HCT116 (cell line): ENCODE data around the gene DENND5B. TPM values are rescaled to one million over a fixed set of nuclear protein-coding genes. Genes with fewer than 3 reads are reported as not detected.

Experiments used
- ATAC-seq: fragments of 200-7000 bp; cut with Tn5 transposase; 2 replicates; pipeline ENCODE4 v1.9.1; 2020; ENCODE audit warnings: mild to moderate bottlenecking, moderate library complexity
- BruUV-seq: library from RNA; stranded (reverse); fragments of 400-500 nt; replicated peaks from 2 replicates; lab custom pipeline; 2021; lab: Mats Ljungman, UMichigan
- CTCF ChIA-PET: fragments of 300-600 bp; sonication (Branson Sonifier 250); formaldehyde crosslinking; loops from one replicate; lab custom pipeline; 2021; ENCODE audit warnings: antibody characterized with exemption; lab: Charles Lee
- POLR2A ChIA-PET: fragments of 300-600, 350-600 bp; sonication (Branson Sonifier 250); formaldehyde crosslinking; loops from one replicate; lab custom pipeline; 2021; ENCODE audit warnings: antibody characterized with exemption; lab: Charles Lee
- RAD21 ChIA-PET, 2 experiments: fragments of 300-600 bp; sonication (Branson Sonifier 250); formaldehyde crosslinking; loops; one replicate each; lab custom pipeline; 2023; ENCODE audit warnings: low total read pairs in 2 of 2; ENCODE audit not compliant: uncharacterized antibody in 2 of 2, unreplicated experiment in 2 of 2, low non-redundant PET in 1 of 2; lab: Charles Lee
- DNase-seq: peaks from one replicate; pipeline ENCODE4 v3.0.0-alpha.2; 2010; ENCODE audit warnings: low read depth, low spot score
- H2AFZ ChIP-seq: fragments of 200-600 bp; shearing (Covaris generic), sonication (generic); 2 replicates; pipeline ENCODE4 v1.6.1; 2017; ENCODE audit warnings: low read depth, mixed run types, mixed read lengths, antibody characterized with exemption, low read length; ENCODE audit not compliant: poor library complexity, severe bottlenecking
- H3K27ac ChIP-seq: 2 replicates; pipeline ENCODE4 v1.5.1; 2012; ENCODE audit warnings: low read depth, low read length
- H3K27me3 ChIP-seq: fragments of 200-600 bp; sonication (generic); 2 replicates; pipeline ENCODE4 v1.6.1; 2016; ENCODE audit warnings: mixed run types, low read length, mixed read lengths; ENCODE audit not compliant: insufficient read depth
- H3K36me3 ChIP-seq, 2 experiments: fragments of 200-500 bp in 1 of 2; fragments of 200-600 bp in 1 of 2; sonication (Bioruptor generic) in 1 of 2; sonication (generic) in 1 of 2; 2 replicates each; pipeline versions ENCODE4 v1.5.1 to v1.6.1; 2014 to 2016; ENCODE audit warnings: low read length in 2 of 2, inconsistent platforms in 1 of 2, mixed read lengths in 1 of 2, mixed run types in 1 of 2; ENCODE audit not compliant: insufficient read depth in 2 of 2, control insufficient read depth in 1 of 2
- H3K4me1 ChIP-seq, 2 experiments: fragments of 200-600 bp in 1 of 2; sonication (generic) in 1 of 2; 2 replicates each; pipeline versions ENCODE4 v1.5.1 to v1.6.1; 2012 to 2017; ENCODE audit warnings: low read length in 2 of 2, inconsistent platforms in 1 of 2, mild to moderate bottlenecking in 1 of 2, mixed read lengths in 1 of 2, mixed run types in 1 of 2, moderate library complexity in 1 of 2; ENCODE audit not compliant: insufficient read depth in 2 of 2, control insufficient read depth in 1 of 2
- H3K4me2 ChIP-seq: fragments of 200-600 bp; sonication (generic); 2 replicates; pipeline ENCODE4 v1.6.1; 2017; ENCODE audit warnings: mixed run types, low read length, mixed read lengths
- H3K4me3 ChIP-seq, 2 experiments: fragments of 200-600 bp in 1 of 2; sonication (generic) in 1 of 2; replicated peaks in 1 of 2; 2 replicates each; pipeline ENCODE4 v1.5.1; 2011 to 2016; ENCODE audit warnings: low read length in 2 of 2, control low read depth in 1 of 2, low read depth in 1 of 2, mild to moderate bottlenecking in 1 of 2, mixed read lengths in 1 of 2, mixed run types in 1 of 2
- H3K79me2 ChIP-seq: fragments of 200-600 bp; sonication (generic); 2 replicates; pipeline ENCODE4 v1.6.1; 2017; ENCODE audit warnings: mild to moderate bottlenecking, mixed run types, low read length, moderate library complexity, mixed read lengths; ENCODE audit not compliant: insufficient read depth
- H3K9ac ChIP-seq: fragments of 200-600 bp; sonication (generic); 2 replicates; pipeline ENCODE4 v1.6.1; 2016; ENCODE audit warnings: low read length, mixed read lengths
- H3K9me2 ChIP-seq: fragments of 200-600 bp; sonication (generic), shearing (Covaris generic); 2 replicates; pipeline ENCODE4 v1.6.1; 2017; ENCODE audit warnings: mixed run types, mild to moderate bottlenecking, moderate library complexity; ENCODE audit not compliant: insufficient read depth
- H3K9me3 ChIP-seq, 2 experiments: fragments of 200-500 bp in 1 of 2; fragments of 200-600 bp in 1 of 2; sonication (Bioruptor generic) in 1 of 2; sonication (generic) in 1 of 2; 2 replicates each; pipeline ENCODE4 v1.6.1; 2014 to 2017; ENCODE audit warnings: low read length in 2 of 2, mixed read lengths in 2 of 2, inconsistent platforms in 1 of 2, low read depth in 1 of 2, mild to moderate bottlenecking in 1 of 2, mixed run types in 1 of 2, moderate library complexity in 1 of 2; ENCODE audit not compliant: control insufficient read depth in 1 of 2, insufficient read depth in 1 of 2
- H4K20me1 ChIP-seq: fragments of 200-600 bp; sonication (generic), shearing (Covaris generic); 2 replicates; pipeline ENCODE4 v1.6.1; 2017; ENCODE audit warnings: mixed run types, mild to moderate bottlenecking, moderate library complexity; ENCODE audit not compliant: insufficient read depth
- CBX3 ChIP-seq: IDR thresholded peaks from 2 replicates; pipeline ENCODE4 v1.6.1; 2012; ENCODE audit warnings: low read depth
- EGR1 ChIP-seq: IDR thresholded peaks from 2 replicates; pipeline ENCODE4 v1.6.1; 2012; ENCODE audit warnings: low read depth
- ELF1 ChIP-seq: IDR thresholded peaks from 2 replicates; pipeline ENCODE4 v1.6.1; 2012; ENCODE audit warnings: low read depth, borderline replicate concordance
- EZH2 ChIP-seq: fragments of 200-600 bp; sonication (generic); IDR thresholded peaks from 2 replicates; pipeline ENCODE4 v1.6.1; 2017; ENCODE audit warnings: antibody characterized with exemption, mixed run types
- JUND ChIP-seq: IDR thresholded peaks from 2 replicates; pipeline ENCODE4 v1.6.1; 2012
- POLR2AphosphoS5 ChIP-seq: IDR thresholded peaks from 2 replicates; pipeline ENCODE4 v1.6.1; 2011; ENCODE audit warnings: mild to moderate bottlenecking, low read depth, low read length, moderate library complexity
- SIN3A ChIP-seq: IDR thresholded peaks from 2 replicates; pipeline ENCODE4 v1.6.1; 2012; ENCODE audit warnings: low read depth
- SP1 ChIP-seq: IDR thresholded peaks from 2 replicates; pipeline ENCODE4 v1.6.1; 2012; ENCODE audit warnings: low read depth
- YY1 ChIP-seq: IDR thresholded peaks from 2 replicates; pipeline ENCODE4 v1.6.1; 2011; ENCODE audit warnings: low read length, low read depth, moderate library complexity, mild to moderate bottlenecking; ENCODE audit not compliant: insufficient replicate concordance; ENCODE audit errors: extremely low read depth
- ZNF274 ChIP-seq: fragments of 200-500 bp; sonication (Bioruptor generic); IDR thresholded peaks from 2 replicates; pipeline ENCODE4 v1.6.1; 2014; ENCODE audit warnings: mild to moderate bottlenecking, low read depth, low read length, inconsistent platforms
- intact Hi-C: fragments of 100-400 bp; cut with micrococcal nuclease; formaldehyde crosslinking; loops from 2 replicates; pipeline ENCODE4 v1.10.0; 2022
- total RNA-seq: library from RNA; stranded (reverse); gene quantifications from one replicate; pipeline ENCODE4 v1.2.1, GENCODE V29; 2021; ENCODE audit not compliant: unreplicated experiment
- TF ChIP-seq, protein P1 (sequence below): IDR thresholded peaks from 2 replicates; pipeline ENCODE4 v1.6.1; 2012; ENCODE audit warnings: low read depth
- TF ChIP-seq, protein P2 (sequence below): IDR thresholded peaks from 2 replicates; pipeline ENCODE4 v1.6.1; 2012

The DENND5B gene
- total RNA-seq, 1 experiment from 2014 or later: 19.2 TPM

- BruUV-seq: no TSS peak
- H3K27ac ChIP-seq: no peak overlapping the region
- no peaks in the 10 kb centered on the region for H3K36me3 ChIP-seq
- ChIA-PET RAD21 (no interaction called here), CTCF (no interaction called here), POLR2A (interaction anchor here (0.7 kb wide), 1 partner anchor 107 kb away, joined by 3 read pairs; no protein-coding TSS in a partner anchor)
- H3K9ac ChIP-seq: no peak overlapping the region
- H4K20me1 ChIP-seq: no peaks in the 10 kb centered on the region
- H3K79me2 ChIP-seq: no peaks in the 10 kb centered on the region
- no peak overlapping the region for H2AFZ ChIP-seq
- H3K4me1 ChIP-seq: peaks cover 0 to 4% of the 10 kb centered on the region in 2 experiments; a peak in 1 of 4 replicates
- ATAC-seq (no peak), DNase-seq (no peak)
- H3K9me2 ChIP-seq: no peaks in the 10 kb centered on the region
- intact Hi-C loops: no loop called here
- no peak overlapping the region for H3K4me2 ChIP-seq
- H3K9me3 ChIP-seq: no peaks in the 10 kb centered on the region
- no peaks in the 10 kb centered on the region for H3K27me3 ChIP-seq
- no peak overlapping the region for H3K4me3 ChIP-seq
- TF ChIP-seq ZNF274: no peak
Measured at GRCh38 chr12:31626270-31626995, 35.5 kb upstream of the DENND5B start.

- Histone ChIP-seq H3K4me3 (no peak overlapping the region), H3K27ac (no peak overlapping the region), H4K20me1 (no peaks in the 10 kb centered on the region), H3K4me1 (no peaks in the 10 kb centered on the region), H3K9ac (no peak overlapping the region), H3K79me2 (no peaks in the 10 kb centered on the region), H3K9me2 (no peaks in the 10 kb centered on the region)
- DNase-seq (no peak), ATAC-seq (no peak)
- ChIA-PET RAD21 (no interaction called here), CTCF (no interaction called here)
- TF ChIP-seq ELF1 (no peak), YY1 (no peak), EGR1 (no peak), JUND (no peak), SP1 (no peak), EZH2 (no peak), CBX3 (no peak), SIN3A (no peak), POLR2AphosphoS5 (no peak)
- TF ChIP-seq, protein P1, sequence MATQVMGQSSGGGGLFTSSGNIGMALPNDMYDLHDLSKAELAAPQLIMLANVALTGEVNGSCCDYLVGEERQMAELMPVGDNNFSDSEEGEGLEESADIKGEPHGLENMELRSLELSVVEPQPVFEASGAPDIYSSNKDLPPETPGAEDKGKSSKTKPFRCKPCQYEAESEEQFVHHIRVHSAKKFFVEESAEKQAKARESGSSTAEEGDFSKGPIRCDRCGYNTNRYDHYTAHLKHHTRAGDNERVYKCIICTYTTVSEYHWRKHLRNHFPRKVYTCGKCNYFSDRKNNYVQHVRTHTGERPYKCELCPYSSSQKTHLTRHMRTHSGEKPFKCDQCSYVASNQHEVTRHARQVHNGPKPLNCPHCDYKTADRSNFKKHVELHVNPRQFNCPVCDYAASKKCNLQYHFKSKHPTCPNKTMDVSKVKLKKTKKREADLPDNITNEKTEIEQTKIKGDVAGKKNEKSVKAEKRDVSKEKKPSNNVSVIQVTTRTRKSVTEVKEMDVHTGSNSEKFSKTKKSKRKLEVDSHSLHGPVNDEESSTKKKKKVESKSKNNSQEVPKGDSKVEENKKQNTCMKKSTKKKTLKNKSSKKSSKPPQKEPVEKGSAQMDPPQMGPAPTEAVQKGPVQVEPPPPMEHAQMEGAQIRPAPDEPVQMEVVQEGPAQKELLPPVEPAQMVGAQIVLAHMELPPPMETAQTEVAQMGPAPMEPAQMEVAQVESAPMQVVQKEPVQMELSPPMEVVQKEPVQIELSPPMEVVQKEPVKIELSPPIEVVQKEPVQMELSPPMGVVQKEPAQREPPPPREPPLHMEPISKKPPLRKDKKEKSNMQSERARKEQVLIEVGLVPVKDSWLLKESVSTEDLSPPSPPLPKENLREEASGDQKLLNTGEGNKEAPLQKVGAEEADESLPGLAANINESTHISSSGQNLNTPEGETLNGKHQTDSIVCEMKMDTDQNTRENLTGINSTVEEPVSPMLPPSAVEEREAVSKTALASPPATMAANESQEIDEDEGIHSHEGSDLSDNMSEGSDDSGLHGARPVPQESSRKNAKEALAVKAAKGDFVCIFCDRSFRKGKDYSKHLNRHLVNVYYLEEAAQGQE: no peak
- TF ChIP-seq, protein P2, sequence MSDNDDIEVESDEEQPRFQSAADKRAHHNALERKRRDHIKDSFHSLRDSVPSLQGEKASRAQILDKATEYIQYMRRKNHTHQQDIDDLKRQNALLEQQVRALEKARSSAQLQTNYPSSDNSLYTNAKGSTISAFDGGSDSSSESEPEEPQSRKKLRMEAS: no peak
- TF ChIP-seq, all 23 proteins: peak for 0
- Histone ChIP-seq H3K27me3 (no peaks in the 10 kb centered on the region), H3K36me3 (no peaks in the 10 kb centered on the region), H3K4me2 (no peak overlapping the region), H3K9me3 (no peaks in the 10 kb centered on the region), H2AFZ (no peak overlapping the region)
- intact Hi-C loops: no loop called here
- POLR2A ChIA-PET: no interaction called here
- no TSS peak for BruUV-seq
Measured at GRCh38 chr12:31622038-31622437, 31.1 kb upstream of the DENND5B start.
